ENCODE results near the gene SCG2.

Gene SCG2

GRCh38 chr2:223619486-223620129, 17.4 kb upstream of the SCG2 start:
- Mint-ChIP-seq H3K36me3 (no peaks in the 10 kb centered on the region), H3K4me1 (no peaks in the 10 kb centered on the region)

GRCh38 chr2:223618172-223619035, 16.2 kb upstream of the SCG2 start:
- no peak overlapping the region for H3K27ac Mint-ChIP-seq
- ATAC-seq: no peak
- peaks cover 48% of the 10 kb centered on the region for H3K27me3 Mint-ChIP-seq
- H3K4me1 Mint-ChIP-seq: peaks cover 6% of the 10 kb centered on the region
- H3K36me3 Mint-ChIP-seq: no peaks in the 10 kb centered on the region
- H3K4me3 Mint-ChIP-seq: no peak overlapping the region
- no peaks in the 10 kb centered on the region for H3K9me3 Mint-ChIP-seq

More at GRCh38 chr2:223619486-223620129, 17.4 kb upstream of the SCG2 start:
- H3K27me3 Mint-ChIP-seq: peaks cover 36% of the 10 kb centered on the region
- no peak for ATAC-seq
- no peak overlapping the region for H3K27ac Mint-ChIP-seq
- H3K9me3 Mint-ChIP-seq: no peaks in the 10 kb centered on the region
- H3K4me3 Mint-ChIP-seq: no peak overlapping the region

DNA sequence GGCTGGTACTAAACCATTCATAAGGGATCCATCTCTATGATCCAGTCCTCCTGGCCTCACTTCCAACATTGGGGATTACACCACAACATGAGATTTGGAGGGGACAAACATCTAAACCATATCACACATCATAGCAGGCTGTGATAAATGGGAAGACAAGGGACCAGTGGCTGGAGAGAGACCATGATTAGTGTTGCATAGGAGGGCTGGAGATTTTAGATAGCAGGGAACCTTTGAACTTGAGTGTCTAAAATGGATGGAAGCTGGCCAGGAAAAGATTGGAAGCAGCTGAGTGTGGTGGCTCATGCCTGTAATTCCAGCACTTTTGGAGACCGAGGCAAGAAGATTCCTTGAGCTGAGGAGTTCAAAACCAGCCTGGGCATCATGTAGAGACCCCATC, 12.4 kb upstream of the SCG2 start:
- Mint-ChIP-seq H3K27ac (no peak overlapping the region), H3K9me3 (no peaks in the 10 kb centered on the region), H3K4me3 (no peak overlapping the region), H3K27me3 (peaks cover 47% of the 10 kb centered on the region), H3K4me1 (peaks cover 11% of the 10 kb centered on the region), H3K36me3 (no peaks in the 10 kb centered on the region)
- no peak for ATAC-seq

DNA sequence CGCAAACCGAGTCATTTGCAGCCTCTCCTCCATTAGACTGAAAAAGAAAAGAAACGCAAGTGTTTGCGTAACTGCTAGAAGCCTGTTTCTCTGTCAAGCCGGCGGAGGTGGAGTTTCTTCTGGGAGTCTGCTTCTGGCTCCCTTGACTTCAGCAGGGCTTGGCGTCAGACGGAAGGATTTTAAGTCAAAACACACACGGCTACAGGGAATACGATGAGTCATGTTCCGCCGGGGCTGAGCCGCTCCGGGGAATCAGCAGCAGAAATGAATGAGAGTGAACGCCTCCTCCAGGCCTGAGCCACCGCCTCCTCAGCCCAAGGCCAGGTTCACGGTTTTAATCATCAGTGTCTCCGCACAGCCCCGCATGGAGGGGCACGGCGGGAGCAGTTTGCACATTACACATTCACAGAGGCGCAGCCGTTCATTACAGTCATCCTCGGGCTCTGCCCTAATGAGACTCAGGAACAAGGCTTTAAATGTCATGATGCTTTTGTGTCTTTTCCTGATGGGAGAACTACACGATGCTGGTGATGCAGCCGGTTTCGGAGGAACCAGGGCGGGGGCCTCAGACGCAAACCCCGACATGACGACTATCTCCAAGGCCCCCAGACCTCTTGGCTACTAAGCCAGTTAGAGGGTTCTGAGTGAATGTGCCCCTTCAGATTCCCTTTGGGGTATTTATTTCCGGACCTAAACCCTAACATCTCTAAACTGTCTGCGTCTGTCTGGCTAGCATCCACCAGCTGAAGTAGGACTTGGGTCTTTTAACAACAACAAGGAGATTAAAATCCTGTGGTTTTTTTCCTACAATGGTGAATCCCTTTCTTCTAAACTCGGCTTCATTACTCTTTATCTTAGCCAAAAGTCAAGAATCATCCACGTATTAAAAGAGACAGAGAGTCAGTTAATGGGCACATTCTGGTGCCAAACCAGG, 11.1 kb upstream of the SCG2 start:
- Mint-ChIP-seq H3K36me3 (no peaks in the 10 kb centered on the region), H3K9me3 (no peaks in the 10 kb centered on the region), H3K27me3 (peaks cover 47% of the 10 kb centered on the region), H3K27ac (no peak overlapping the region), H3K4me1 (peaks cover 11% of the 10 kb centered on the region), H3K4me3 (no peak overlapping the region)
- ATAC-seq: no peak

DNA sequence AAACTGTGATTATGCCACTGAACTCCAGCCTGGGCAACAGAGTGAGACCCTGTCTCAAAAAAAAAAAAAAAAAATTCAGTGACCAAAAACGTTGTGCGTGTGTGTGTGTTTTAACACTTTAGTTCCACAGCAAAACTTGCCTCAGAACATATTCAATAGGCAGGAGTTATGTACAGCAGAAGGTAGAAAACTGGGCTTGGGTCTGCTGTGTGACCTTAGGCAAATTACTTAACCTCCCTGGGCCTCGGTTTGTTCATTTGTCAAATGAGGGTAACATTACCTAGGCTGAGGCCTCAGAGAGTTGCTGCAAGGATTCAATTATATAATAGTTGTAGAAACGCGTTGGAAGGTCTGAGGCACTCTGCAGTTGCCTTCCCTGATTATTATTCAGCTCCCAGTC, 10.3 kb upstream of the SCG2 start:
- ATAC-seq: no peak
- Mint-ChIP-seq H3K4me3 (no peak overlapping the region), H3K27ac (no peak overlapping the region), H3K9me3 (no peaks in the 10 kb centered on the region), H3K4me1 (peaks cover 11% of the 10 kb centered on the region), H3K27me3 (peaks cover 47% of the 10 kb centered on the region), H3K36me3 (no peaks in the 10 kb centered on the region)

- ATAC-seq: no peak
- Mint-ChIP-seq H3K36me3 (no peaks in the 10 kb centered on the region), H3K4me3 (no peak overlapping the region), H3K4me1 (peaks cover 11% of the 10 kb centered on the region), H3K27me3 (peaks cover 48% of the 10 kb centered on the region), H3K9me3 (no peaks in the 10 kb centered on the region), H3K27ac (no peak overlapping the region)
Measured at GRCh38 chr2:223611061-223611460, 8.9 kb upstream of the SCG2 start.

GRCh38 chr2:223607476-223607875, 5.3 kb upstream of the SCG2 start:
- Mint-ChIP-seq H3K27ac (no peak overlapping the region), H3K36me3 (no peaks in the 10 kb centered on the region), H3K4me3 (no peak overlapping the region), H3K9me3 (no peaks in the 10 kb centered on the region), H3K27me3 (peaks cover 28% of the 10 kb centered on the region), H3K4me1 (no peaks in the 10 kb centered on the region)
- ATAC-seq: no peak

- no peak for ATAC-seq
- Mint-ChIP-seq H3K4me3 (no peak overlapping the region), H3K36me3 (no peaks in the 10 kb centered on the region), H3K27me3 (peaks cover 28% of the 10 kb centered on the region), H3K9me3 (no peaks in the 10 kb centered on the region), H3K27ac (no peak overlapping the region), H3K4me1 (no peaks in the 10 kb centered on the region)
Measured at GRCh38 chr2:223606946-223607345, 4.8 kb upstream of the SCG2 start.

GRCh38 chr2:223604231-223604630, 2.1 kb upstream of the SCG2 start:
- Mint-ChIP-seq H3K9me3 (no peaks in the 10 kb centered on the region), H3K27me3 (peaks cover 11% of the 10 kb centered on the region), H3K4me3 (no peak overlapping the region), H3K27ac (no peak overlapping the region), H3K4me1 (no peaks in the 10 kb centered on the region), H3K36me3 (no peaks in the 10 kb centered on the region)
- no peak for ATAC-seq

DNA sequence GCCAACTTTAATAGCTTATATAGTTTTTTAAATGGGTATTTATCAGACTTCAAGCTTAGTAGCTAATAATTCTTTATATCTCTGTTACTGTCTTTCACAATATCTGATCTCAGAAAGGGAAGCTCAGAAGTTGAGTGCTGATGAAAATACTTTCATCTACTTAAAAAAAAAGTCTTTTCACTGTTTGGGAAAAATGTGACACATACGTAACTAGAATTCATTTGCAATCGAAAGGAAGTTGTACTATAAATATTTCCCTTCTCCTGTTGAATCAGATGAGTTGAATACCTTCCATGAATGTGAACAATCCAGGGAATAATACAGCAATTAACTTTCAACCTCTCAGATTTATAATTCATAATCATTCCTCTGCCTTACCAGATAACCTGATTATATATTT, 811 bp upstream of the SCG2 start:
- H3K4me1 Mint-ChIP-seq: no peaks in the 10 kb centered on the region
- H3K9me3 Mint-ChIP-seq: no peaks in the 10 kb centered on the region
- H3K27ac Mint-ChIP-seq: no peak overlapping the region
- H3K4me3 Mint-ChIP-seq: no peak overlapping the region
- ATAC-seq: no peak
- no peaks in the 10 kb centered on the region for H3K36me3 Mint-ChIP-seq
- H3K27me3 Mint-ChIP-seq: peaks cover 24% of the 10 kb centered on the region

DNA sequence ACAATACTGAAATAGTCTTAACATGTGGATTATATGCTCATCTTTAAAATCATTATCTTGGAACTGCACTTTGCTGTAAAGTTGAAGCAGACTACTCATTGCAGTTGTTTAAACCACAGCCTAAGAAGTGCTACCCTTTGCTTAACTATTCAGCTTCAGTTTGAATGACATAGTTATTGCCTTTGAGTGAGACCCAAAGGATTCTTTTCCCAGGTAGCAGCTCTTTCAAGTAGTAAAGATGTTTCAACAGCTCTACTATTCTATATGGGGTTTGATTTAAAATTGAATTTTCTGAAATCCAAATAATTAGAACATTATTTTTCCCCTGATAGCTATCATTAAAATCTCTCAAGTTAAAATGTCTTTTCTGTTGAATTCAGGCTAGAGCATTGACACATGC, 1.1 kb downstream of the SCG2 start:
- no peak for ATAC-seq
- no peaks in the 10 kb centered on the region for H3K9me3 Mint-ChIP-seq
- no peaks in the 10 kb centered on the region for H3K4me1 Mint-ChIP-seq
- peaks cover 14% of the 10 kb centered on the region for H3K27me3 Mint-ChIP-seq
- H3K4me3 Mint-ChIP-seq: no peak overlapping the region
- no peaks in the 10 kb centered on the region for H3K36me3 Mint-ChIP-seq
- no peak overlapping the region for H3K27ac Mint-ChIP-seq

DNA sequence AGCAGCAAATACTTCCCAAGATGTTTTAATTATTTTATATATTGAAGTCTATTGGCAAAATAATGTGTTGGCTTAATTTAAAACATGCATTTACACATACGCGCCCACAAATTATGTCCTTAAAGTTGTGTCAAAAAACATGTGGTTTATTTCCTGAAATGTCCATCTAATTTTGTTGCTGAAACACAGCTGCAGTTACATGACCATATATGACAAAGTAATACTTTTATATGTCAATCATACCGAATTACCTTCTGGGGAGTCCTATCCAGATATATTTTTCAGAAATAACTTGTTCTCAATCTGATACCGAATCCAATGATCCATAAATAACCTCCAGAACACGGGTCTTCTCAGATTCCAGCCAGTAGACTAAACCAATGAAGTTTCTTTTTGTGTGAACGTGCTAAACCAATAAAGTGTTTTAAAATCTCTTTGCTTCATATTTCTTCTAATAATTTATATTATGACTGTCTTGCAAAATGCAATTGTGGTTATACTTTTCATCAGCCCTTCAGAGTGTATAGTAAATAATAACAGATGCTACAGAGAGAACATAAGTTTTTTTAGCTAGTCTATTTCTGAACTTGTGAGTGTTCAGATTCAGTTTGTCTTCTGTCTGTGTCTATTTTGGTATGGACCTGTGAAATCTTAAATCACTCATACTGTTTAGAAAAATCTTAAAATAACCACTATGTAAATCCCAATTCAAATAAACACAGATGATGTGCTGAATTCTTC, 2.4 kb downstream of the SCG2 start:
- H3K4me1 Mint-ChIP-seq: no peaks in the 10 kb centered on the region
- H3K27me3 Mint-ChIP-seq: peaks cover 13% of the 10 kb centered on the region
- no peaks in the 10 kb centered on the region for H3K36me3 Mint-ChIP-seq
- H3K9me3 Mint-ChIP-seq: no peaks in the 10 kb centered on the region
- no peak overlapping the region for H3K27ac Mint-ChIP-seq
- ATAC-seq: no peak
- no peak overlapping the region for H3K4me3 Mint-ChIP-seq

GRCh38 chr2:223598994-223599639, 3.0 kb downstream of the SCG2 start:
- no peak for ATAC-seq
- no peaks in the 10 kb centered on the region for H3K36me3 Mint-ChIP-seq

GRCh38 chr2:223597076-223597475, 5.1 kb downstream of the SCG2 start:
- H3K36me3 Mint-ChIP-seq: no peaks in the 10 kb centered on the region
- H3K27ac Mint-ChIP-seq: no peak overlapping the region
- H3K27me3 Mint-ChIP-seq: peaks cover 13% of the 10 kb centered on the region
- ATAC-seq: no peak
- no peaks in the 10 kb centered on the region for H3K4me1 Mint-ChIP-seq
- H3K9me3 Mint-ChIP-seq: peaks cover 4% of the 10 kb centered on the region
- H3K4me3 Mint-ChIP-seq: no peak overlapping the region

More at GRCh38 chr2:223598994-223599639, 3.0 kb downstream of the SCG2 start:
- no peak overlapping the region for H3K4me3 Mint-ChIP-seq
- no peaks in the 10 kb centered on the region for H3K9me3 Mint-ChIP-seq
- H3K27ac Mint-ChIP-seq: no peak overlapping the region
- H3K4me1 Mint-ChIP-seq: no peaks in the 10 kb centered on the region
- peaks cover 13% of the 10 kb centered on the region for H3K27me3 Mint-ChIP-seq

Data from stimulated activated memory B cell treated with anti-CD40 and anti-IgM and Interleukin-4, amounts not matched to agents 10 μg/mL and 1 μg/mL and 100 μg/mL, for 72 hours (primary cell).